Mesenteric fat pad (tissue), 1 donor: ENCODE data around the gene CFAP58. TPM values are rescaled to one million over a fixed set of nuclear protein-coding genes. Genes with fewer than 3 reads are reported as not detected.
"Not testable (repeated sequence)": the region's sequence is repeated elsewhere in the genome, so short reads cannot be mapped to it uniquely, and the experiment has no call there.

Experiments used
- DNase-seq: peaks from one replicate; pipeline ENCODE4 v3.0.0-alpha.2; 2020; ENCODE audit warnings: low spot score
- total RNA-seq: library from RNA; stranded (reverse); fragmentation: NEBNext Ultra II Directional; extraction: Animal tissue kit (Norgen Biotek cat#: 25700); gene quantifications from one replicate; pipeline ENCODE4 v1.2.1, GENCODE V29; 2021
- donor health status: DM: yes; HTN: yes; CAD: no.

CFAP58 gene
- total RNA-seq, 1 donor from 2014 or later = 0.64 TPM

GRCh38 chr10:104429846-104430245 is 76.2 kb downstream of the CFAP58 start:
- DNase-seq = no peak

- no peak for DNase-seq
Measured at GRCh38 chr10:104430360-104430759, 76.7 kb downstream of the CFAP58 start.

GRCh38 chr10:104433669-104434068 is 80.0 kb downstream of the CFAP58 start:
- no peak for DNase-seq

GRCh38 chr10:104434601-104435000 is 81.0 kb downstream of the CFAP58 start:
- no peak for DNase-seq

GRCh38 chr10:104435822-104436221 is 82.2 kb downstream of the CFAP58 start:
- no peak for DNase-seq

GRCh38 chr10:104437226-104437625 is 83.6 kb downstream of the CFAP58 start:
- DNase-seq = no peak

GRCh38 chr10:104440221-104440620 is 86.6 kb downstream of the CFAP58 start:
- no peak for DNase-seq

GRCh38 chr10:104441329-104442000 is 87.8 kb downstream of the CFAP58 start:
- no peak for DNase-seq

GRCh38 chr10:104445359-104445758 is 91.7 kb downstream of the CFAP58 start:
- no peak for DNase-seq

- DNase-seq = no peak
Measured at GRCh38 chr10:104446151-104446550, 92.5 kb downstream of the CFAP58 start.

GRCh38 chr10:104447331-104447730 is 93.7 kb downstream of the CFAP58 start:
- no peak for DNase-seq

GRCh38 chr10:104447906-104448305 is 94.3 kb downstream of the CFAP58 start:
- DNase-seq = no peak

- DNase-seq = no peak
Measured at GRCh38 chr10:104449391-104449790, 95.8 kb downstream of the CFAP58 start.

- DNase-seq = no peak
Measured at GRCh38 chr10:104450490-104450889, 96.9 kb downstream of the CFAP58 start.

- no peak for DNase-seq
Measured at GRCh38 chr10:104450954-104451353, 97.3 kb downstream of the CFAP58 start.

GRCh38 chr10:104452977-104453376 is 99.3 kb downstream of the CFAP58 start:
- no peak for DNase-seq

- no peak for DNase-seq
Measured at GRCh38 chr10:104456802-104457542, 103.3 kb downstream of the CFAP58 start.

- DNase-seq = no peak
Measured at GRCh38 chr10:104457543-104457828, 103.9 kb downstream of the CFAP58 start.

- not testable (repeated sequence) for DNase-seq
Measured at GRCh38 chr10:104465575-104465974, 111.9 kb downstream of the CFAP58 start.

- not testable (repeated sequence) for DNase-seq
Measured at GRCh38 chr10:104468818-104469217, 115.2 kb downstream of the CFAP58 start.

- DNase-seq = no peak
Measured at GRCh38 chr10:104472505-104472904, 118.9 kb downstream of the CFAP58 start.

- no peak for DNase-seq
Measured at GRCh38 chr10:104472957-104473745, 119.5 kb downstream of the CFAP58 start.
